Activated T-helper 1 cell treated with Interleukin-2 at 50 U/mL for 16 hours (primary cell): ENCODE results near the gene ZDHHC22.

ENCODE experiments used
- DNase-seq: peaks from one replicate; pipeline ENCODE4 v3.0.0-alpha.2; 2020; ENCODE audit warnings: low read depth

The ZDHHC22 gene

GRCh38 chr14:77103951-77104350 lies 37.6 kb downstream of the ZDHHC22 start:
- DNase-seq, result no peak

- no peak for DNase-seq
These were observed 38.1 kb downstream of the ZDHHC22 start for GRCh38 chr14:77103475-77103874.

DNA sequence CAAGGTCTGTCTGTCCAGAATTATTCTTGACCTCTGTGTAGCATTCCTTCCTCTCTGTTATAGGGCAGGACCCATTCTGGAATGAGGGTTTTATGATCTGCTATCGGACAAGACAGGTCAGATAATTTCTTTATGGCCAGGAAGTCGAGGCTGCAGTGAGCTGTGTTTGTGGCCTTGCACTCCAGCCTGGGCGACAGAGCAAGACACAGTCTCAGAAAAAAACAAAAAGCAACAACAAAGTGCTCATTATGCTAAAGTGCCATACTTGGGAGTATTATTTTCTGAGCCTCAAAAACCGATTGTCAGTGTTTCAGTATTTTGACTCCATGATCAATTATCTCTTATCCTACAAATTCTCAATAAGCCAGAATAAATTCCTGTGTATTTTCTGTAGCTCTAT lies 39.4 kb downstream of the ZDHHC22 start:
- DNase-seq, result no peak

GRCh38 chr14:77100961-77101360 lies 40.6 kb downstream of the ZDHHC22 start:
- DNase-seq, result no peak

- DNase-seq, result no peak
These were observed 42.0 kb downstream of the ZDHHC22 start for GRCh38 chr14:77099425-77100167.

- DNase-seq, result no peak
These were observed 42.9 kb downstream of the ZDHHC22 start for GRCh38 chr14:77098529-77099353.

DNA sequence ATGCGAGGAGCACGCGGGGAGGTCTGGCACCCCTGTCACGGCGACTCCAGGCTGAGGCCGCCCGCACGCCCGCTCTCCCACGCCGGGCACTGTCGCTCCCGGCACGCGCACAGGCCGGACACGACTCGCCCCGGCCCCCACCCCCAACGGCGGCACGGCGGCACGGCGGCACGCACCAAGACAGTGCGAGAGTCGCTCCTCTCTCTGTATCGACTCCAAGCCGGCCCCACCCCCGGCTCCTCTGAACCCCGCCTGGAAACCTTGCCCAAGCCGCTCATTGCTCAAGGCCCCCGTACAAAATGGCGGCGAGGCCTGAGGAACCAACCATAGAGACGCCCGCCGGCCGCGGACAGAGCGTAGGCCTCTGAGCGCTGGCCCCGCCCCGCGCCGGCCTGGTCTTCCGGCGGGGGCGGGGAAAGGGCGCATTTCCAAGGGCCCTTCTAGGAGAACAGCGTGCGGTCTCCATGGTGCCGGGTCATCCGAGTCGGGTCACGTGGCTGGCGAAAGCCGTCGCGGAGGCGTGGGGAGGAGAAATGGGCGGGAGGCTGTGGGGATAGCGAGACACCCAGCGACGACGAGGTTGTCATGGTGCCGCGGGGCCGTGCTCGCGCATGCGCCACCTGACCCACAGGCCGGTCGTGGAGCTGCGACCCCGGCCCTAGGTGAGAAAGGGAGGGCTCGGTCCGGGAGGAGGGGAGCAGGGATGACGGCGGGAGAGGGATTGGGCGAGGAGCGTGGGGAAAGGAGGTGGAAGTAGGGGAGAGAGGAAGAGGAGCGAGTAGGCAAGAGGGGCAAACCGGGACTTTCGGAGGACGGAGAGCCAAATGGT lies 43.7 kb downstream of the ZDHHC22 start, which contains the start of gene CIPC:
CIPC (plus strand) TSS at position 559 of the 829 bp plus-strand sequence. CDS start 7,451 bp downstream, outside the sequence.
- DNase-seq, result peak; percentile 98

DNA sequence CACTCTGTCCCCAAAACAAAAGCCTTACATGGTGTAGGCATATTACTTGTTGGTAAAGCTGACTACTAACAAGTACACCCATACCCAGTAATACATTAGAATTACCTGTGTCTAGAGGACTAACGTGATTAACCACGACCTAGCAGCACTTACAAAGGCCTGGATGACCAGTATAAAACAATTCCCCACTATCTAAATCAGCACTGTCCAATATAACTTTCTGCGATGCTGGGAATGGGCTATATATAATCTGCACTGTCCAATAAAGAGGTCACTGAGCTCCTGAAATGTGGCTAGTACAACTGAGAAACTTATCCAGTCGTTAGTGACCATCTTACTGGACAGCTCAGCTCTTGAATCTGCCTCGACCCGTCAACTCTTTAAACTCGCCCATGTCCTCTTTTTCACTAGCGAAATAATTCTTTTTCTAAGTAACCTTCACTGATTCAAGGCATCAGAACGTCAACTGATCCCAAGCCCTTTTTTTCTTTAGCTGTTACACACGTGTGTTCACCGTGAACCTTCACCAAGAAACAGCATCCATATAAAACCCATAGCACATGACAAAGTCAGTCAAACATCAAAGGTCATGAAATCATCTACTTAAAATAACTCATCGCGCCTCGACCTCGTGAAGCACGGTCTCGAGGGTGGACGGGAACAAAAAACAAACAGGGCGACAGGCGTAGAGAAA lies 44.4 kb downstream of the ZDHHC22 start:
- DNase-seq, result no peak

- DNase-seq, result peak; percentile 49
These were observed 46.8 kb downstream of the ZDHHC22 start for GRCh38 chr14:77094672-77095284.

DNA sequence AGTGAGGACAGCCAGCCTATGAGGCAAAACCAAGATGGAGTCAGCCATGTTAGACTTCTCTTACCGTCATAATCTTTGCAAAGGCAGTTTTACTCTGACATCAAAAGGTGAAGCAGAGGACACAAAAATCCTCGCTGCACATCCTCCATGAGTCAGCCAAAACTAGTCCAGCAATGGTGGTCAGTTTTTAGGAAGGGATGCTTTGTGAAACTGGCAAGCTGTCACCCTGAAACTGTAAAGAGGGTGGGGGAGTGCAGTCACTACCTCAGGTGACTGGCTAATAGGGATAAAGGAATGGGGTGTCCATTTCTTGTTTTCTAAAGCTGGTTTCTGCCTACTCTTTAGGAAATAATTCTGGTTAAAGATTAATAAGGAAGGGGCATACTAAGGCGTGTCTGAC lies 48.9 kb downstream of the ZDHHC22 start:
- no peak for DNase-seq

GRCh38 chr14:77091518-77091917 lies 50.1 kb downstream of the ZDHHC22 start:
- no peak for DNase-seq

DNA sequence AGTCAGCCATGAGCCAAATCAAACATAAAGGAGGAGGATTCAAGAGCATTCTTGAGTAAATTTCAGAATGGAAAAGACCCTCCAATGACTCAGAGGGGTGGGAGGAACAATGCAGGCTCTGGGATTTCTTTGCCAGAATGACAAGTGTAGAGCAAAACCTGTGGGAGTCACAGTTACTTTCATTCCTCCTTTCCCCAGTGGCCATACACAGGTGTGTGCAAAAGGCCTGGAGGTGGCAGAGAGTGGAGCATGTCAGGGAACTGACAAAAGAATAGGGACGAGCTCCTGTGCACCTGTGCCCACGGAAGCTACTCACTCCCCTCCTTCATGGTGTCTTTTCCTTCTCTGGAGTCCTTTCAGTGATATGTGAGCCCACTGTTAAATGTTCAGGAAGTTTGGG lies 52.9 kb downstream of the ZDHHC22 start:
- DNase-seq, result no peak

- no peak for DNase-seq
These were observed 53.4 kb downstream of the ZDHHC22 start for GRCh38 chr14:77088219-77088618.

GRCh38 chr14:77087631-77088030 lies 54.0 kb downstream of the ZDHHC22 start:
- no peak for DNase-seq

GRCh38 chr14:77086951-77087350 lies 54.6 kb downstream of the ZDHHC22 start:
- no peak for DNase-seq

- no peak for DNase-seq
These were observed 55.4 kb downstream of the ZDHHC22 start for GRCh38 chr14:77086017-77086727.

DNA sequence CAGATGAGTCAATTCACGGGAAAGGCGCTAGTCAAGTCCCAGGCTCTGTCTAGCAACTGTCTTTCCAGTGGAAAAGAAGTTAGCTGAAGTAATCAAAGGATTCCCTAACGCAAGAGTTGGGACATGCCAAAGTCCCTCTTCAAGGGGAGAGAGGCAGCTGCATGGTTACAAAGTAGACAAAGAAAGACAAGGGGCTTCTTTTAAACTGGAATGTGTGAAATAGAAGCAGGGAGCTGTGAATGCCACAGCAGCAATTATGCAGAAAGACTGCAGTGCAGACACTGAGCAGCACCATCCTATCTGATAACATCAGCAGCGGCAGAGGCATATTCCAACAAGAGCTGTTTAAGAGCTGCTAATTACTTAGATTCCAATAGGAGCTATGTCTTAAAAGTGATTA lies 56.1 kb downstream of the ZDHHC22 start:
- no peak for DNase-seq

- no peak for DNase-seq
These were observed 56.6 kb downstream of the ZDHHC22 start for GRCh38 chr14:77084985-77085384.

GRCh38 chr14:77083082-77083481 lies 58.5 kb downstream of the ZDHHC22 start:
- no peak for DNase-seq

DNA sequence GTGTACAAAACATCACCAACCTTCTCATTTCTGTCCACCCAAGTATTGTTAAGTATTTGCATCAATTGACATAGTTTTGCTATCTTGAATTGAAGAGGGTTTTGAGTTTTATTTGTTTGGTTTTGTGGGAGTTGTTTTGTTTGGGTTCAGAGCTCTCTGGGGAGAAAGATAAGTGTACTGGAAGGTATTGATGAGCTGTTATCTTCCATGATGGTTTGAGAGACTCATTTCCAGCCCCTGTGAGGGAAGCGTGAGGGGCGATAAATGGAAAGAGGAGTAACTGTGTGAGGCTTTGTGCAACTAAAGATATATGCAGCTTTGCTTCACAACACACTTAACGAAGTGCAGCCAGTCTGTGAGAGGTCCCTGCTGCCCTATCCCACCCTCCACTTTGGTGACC lies 59.2 kb downstream of the ZDHHC22 start:
- no peak for DNase-seq
